Activated naive CD4-positive, alpha-beta T cell treated with anti-CD3 and anti-CD28 coated beads, Interleukin-2, amount 50 U/mL, for 16 hours (primary cell): ENCODE results near the gene ARVCF.
A peak's percentile ranks its signal among the peaks of the same experiment; 100 is the strongest.

Experiments
- DNase-seq: peaks from one replicate; pipeline ENCODE4 v3.0.0-alpha.2; 2020

Gene ARVCF

GRCh38 chr22:19970479-19971275 lies 45.9 kb downstream of the ARVCF start:
- peak; percentile 80 for DNase-seq

- DNase-seq, result no peak
These were observed 46.6 kb downstream of the ARVCF start for GRCh38 chr22:19970031-19970478.

GRCh38 chr22:19969141-19969928 lies 47.3 kb downstream of the ARVCF start:
- DNase-seq, result no peak

DNA sequence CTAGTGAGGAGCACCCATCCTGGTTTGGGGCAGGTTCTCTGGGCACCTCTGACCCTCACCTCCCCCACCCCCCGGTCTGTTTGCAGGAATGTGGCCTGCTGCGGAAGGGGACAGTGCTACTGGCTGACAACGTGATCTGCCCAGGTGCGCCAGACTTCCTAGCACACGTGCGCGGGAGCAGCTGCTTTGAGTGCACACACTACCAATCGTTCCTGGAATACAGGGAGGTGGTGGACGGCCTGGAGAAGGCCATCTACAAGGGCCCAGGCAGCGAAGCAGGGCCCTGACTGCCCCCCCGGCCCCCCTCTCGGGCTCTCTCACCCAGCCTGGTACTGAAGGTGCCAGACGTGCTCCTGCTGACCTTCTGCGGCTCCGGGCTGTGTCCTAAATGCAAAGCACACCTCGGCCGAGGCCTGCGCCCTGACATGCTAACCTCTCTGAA lies 48.2 kb downstream of the ARVCF start:
- DNase-seq, result no peak

- DNase-seq, result no peak
These were observed 48.7 kb downstream of the ARVCF start for GRCh38 chr22:19967850-19968449.

DNA sequence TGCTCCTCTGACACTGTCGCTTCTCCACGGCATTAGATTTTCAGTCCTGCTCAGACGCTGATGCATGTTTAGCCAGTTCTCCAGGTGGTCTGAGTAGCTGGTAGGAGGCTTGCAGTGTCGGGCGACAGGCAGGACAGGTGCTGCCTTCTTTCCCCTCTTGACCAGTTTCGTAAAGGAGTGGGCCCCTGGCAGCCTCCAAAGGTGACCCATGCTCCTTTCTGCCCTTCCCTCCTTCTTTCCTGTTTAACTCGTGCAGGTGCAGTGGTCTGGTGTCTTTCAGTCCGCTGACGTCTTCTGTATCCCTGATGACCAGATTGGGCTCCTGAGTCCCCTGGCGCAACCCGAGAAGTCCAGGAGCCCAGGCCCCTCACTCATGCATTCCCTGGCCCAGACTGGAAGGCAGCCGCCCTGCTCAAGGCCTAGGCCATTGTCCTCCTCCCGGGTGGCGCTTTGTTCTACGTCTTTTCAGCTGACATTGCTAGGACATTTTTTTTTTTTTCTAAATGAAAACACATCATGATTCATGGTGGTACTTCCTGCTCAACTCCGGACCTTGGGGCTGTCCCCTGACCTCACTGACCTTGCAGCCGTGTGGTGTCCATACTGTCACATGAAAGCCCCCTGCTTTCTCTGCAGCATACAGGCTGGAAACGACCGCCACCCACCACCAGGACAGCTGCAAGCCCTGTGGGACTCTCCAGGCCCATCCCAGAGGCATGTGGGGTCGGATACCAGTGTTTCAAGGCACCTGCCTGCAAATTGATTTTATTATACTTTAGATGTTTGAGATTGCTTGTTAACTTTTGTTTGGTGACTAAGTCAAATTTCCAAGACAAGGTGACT lies 49.5 kb downstream of the ARVCF start:
- DNase-seq, result no peak

GRCh38 chr22:19965771-19966709 lies 50.6 kb downstream of the ARVCF start:
- DNase-seq, result no peak

DNA sequence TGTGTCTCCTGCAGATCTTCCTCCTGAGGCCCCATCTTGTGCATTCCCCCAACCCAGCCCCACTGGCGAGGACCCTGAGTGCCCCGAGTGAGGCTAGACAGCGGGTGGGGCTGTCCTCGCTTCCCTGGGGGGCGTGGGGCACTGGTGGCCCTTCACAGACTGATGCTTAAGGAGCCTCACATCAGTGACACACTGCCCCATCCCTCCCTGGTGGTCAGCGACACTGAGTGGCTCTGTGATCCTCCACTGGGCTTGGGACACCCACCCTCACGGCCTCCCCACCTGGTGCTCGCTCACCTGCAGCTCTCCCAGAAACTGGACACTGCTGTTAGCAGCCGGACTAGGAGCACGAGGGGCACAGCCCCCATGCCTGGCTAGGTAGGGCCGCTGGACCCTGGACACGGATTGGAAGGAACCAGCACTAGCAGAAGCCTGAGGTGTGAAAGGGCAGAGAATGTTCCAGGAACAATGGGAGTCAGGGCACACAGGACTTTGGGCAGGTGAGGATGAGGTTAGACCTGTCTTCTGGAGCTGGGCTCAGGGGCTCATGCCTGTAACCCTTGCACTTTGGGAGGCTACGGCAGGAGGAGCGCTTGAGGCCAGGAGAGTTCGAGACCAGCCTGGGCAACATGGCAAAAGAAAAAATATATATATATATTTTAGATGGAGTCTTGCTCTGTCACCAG lies 51.8 kb downstream of the ARVCF start:
- DNase-seq, result no peak

DNA sequence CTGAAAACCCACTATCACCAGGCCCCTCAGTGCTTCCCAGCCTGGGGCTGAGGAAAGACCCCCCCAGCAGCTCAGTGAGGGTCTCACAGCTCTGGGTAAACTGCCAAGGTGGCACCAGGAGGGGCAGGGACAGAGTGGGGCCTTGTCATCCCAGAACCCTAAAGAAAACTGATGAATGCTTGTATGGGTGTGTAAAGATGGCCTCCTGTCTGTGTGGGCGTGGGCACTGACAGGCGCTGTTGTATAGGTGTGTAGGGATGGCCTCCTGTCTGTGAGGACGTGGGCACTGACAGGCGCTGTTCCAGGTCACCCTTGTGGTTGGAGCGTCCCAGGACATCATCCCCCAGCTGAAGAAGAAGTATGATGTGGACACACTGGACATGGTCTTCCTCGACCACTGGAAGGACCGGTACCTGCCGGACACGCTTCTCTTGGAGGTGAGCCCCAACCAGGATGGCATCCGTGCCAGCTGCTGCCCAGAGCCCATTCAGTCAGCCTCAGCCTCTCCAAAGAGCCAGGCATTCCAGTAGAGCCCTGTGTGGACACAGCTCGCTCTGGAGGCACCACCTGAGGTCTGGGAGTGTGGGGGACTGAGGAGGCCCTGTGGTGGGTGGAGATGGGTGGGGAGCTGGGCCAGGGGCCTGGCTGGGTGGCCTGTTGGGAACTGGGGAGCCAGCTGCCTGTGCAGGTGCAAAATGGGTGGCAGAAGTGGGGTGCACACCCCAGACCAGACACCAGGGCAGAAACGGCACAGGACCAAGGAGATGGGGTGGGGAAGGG lies 52.6 kb downstream of the ARVCF start:
- DNase-seq, result no peak

GRCh38 chr22:19962909-19963806 lies 53.5 kb downstream of the ARVCF start:
- no peak for DNase-seq

- peak; percentile 73 for DNase-seq
These were observed 54.2 kb downstream of the ARVCF start for GRCh38 chr22:19962246-19962908.

DNA sequence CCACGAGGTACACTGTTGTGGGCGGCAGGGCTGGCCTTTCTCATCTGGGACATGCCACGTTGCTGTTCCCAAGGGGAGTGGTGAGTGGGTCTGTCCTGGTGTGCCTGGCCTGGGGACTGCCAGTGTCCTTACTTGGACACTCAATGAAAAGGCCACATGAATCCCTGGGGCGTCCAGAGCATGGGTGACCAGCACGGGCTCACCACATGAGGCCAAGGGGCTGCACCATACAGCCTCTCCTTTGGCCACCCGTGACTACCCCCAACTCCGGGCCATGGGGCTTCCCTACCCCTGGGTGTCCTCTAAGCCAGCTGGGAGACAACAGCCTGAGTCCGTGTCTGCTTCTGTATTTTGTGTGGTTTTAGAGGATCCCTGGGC lies 54.8 kb downstream of the ARVCF start:
- DNase-seq, result no peak

- DNase-seq, result no peak
These were observed 55.4 kb downstream of the ARVCF start for GRCh38 chr22:19961201-19961580.

- DNase-seq, result no peak
These were observed 56.0 kb downstream of the ARVCF start for GRCh38 chr22:19960491-19961200.

- DNase-seq, result no peak
These were observed 56.8 kb downstream of the ARVCF start for GRCh38 chr22:19959587-19960490.

DNA sequence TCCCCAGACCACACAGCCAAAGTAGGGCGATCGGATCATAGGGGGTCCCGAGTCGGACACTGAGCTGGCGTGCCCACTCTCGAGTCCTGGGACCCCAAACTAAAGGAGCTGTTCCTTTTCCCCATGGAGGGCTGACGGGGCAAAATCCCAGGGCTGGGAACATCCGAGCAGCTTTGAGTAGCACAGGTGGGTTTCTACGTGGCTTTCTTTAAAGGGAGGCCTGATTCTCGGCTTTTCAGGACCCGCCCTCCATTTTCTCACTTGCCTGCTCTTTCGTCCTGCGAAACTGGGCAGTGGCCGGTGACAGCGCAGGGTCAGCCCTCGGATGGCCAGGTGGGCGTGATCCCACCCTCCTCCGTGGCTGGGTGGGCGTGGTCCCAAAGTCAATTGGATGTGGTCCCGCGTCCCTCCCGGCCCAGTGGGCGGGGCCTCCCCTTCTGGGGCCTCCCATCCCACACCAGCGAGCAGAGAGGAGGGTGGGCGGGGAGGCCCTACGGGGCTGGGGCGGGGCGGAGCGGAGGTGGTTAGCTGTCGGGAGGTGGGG lies 57.5 kb downstream of the ARVCF start:
- DNase-seq, result no peak
